ENCODE results near the gene NATD1. TPM values are rescaled to one million over a fixed set of nuclear protein-coding genes. Genes with fewer than 3 reads are reported as not detected.
"Not testable (repeated sequence)": the region's sequence is repeated elsewhere in the genome, so short reads cannot be mapped to it uniquely, and the experiment has no call there.

Gene NATD1
- total and polyA plus RNA-seq, 4 donors = 3.6 to 13.4 (median 6.7) TPM

GRCh38 chr17:21200590-21201297, 52.5 kb downstream of the NATD1 start:
- no peaks in the 10 kb centered on the region for H3K9me3 ChIP-seq (ENCODE audit: control insufficient read depth, low read length)
- 73 to 78% methylated on average over 15 of the region's 15 CpGs for WGBS, 2 donors
- no peak overlapping the region for H3K4me3 ChIP-seq (ENCODE audit: low read length in 2 of 2)
- DNase-seq (no peak), ATAC-seq (ENCODE audit: low FRiP score) (no peak)
- H3K36me3 ChIP-seq (ENCODE audit: control insufficient read depth in 1 of 2, insufficient read depth in 2 of 2, low read length in 1 of 2) = peaks cover 0 to 7% of the 10 kb centered on the region in 2 donors
- H3K27me3 ChIP-seq (ENCODE audit: control insufficient read depth in 1 of 2, insufficient read depth in 2 of 2, low read length in 1 of 2) = no peaks in the 10 kb centered on the region
- no peaks in the 10 kb centered on the region for H3K4me1 ChIP-seq (ENCODE audit: control insufficient read depth in 1 of 2, insufficient read depth in 2 of 2, low read length in 2 of 2)
- intact Hi-C loops (cut with DNase I) = no loop called here
- no peak overlapping the region for H3K27ac ChIP-seq (ENCODE audit: low read depth in 1 of 2, low read length in 2 of 2)

DNA sequence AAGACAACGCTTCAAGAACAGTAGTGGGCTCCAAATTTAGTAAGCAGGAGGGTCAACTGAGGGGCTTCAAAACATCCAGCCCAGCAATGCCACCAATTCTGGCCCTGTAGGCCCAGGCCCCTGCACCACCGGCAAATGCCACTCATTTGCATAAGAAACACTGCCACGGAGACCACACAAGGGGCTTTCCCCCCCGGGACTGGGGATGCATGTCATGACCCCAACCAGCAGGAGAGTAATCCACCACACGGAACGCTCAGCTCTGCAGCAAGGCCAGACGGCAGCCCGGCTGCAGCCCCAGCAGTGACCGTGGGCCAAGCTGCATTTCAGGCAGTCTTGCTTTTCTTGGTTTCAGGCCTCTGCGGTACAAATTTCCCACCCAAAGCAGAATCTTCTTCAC, 53.4 kb downstream of the NATD1 start:
- intact Hi-C loops (cut with DNase I) = no loop called here

DNA sequence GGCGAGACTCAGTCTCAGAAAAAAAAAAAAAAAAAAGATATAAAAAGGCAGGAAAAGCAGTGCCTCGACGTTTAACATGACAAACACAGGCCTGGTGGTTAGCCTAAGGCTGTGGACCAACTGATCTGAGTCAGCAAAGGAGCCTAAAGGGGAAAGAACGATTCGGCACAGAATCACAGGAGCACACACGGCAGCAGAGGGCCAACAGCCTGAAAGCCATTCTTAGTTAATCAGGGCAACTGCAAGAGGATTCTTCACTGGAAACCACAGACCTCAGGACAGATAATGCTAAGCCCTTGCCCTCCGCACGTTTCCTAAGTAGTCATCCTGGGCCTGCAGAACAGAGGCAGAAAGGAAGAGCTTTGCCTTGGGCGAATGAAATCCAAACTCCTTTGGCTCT, 53.9 kb downstream of the NATD1 start:
- Histone ChIP-seq H3K27ac (ENCODE audit: low read depth in 1 of 2, low read length in 2 of 2) (no peak overlapping the region), H3K4me3 (ENCODE audit: low read length in 2 of 2) (no peak overlapping the region), H3K36me3 (ENCODE audit: control insufficient read depth in 1 of 2, insufficient read depth in 2 of 2, low read length in 1 of 2) (peaks cover 0 to 7% of the 10 kb centered on the region in 2 donors), H3K4me1 (ENCODE audit: control insufficient read depth in 1 of 2, insufficient read depth in 2 of 2, low read length in 2 of 2) (no peaks in the 10 kb centered on the region), H3K9me3 (ENCODE audit: control insufficient read depth, low read length) (no peaks in the 10 kb centered on the region), H3K27me3 (ENCODE audit: control insufficient read depth in 1 of 2, insufficient read depth in 2 of 2, low read length in 1 of 2) (no peaks in the 10 kb centered on the region)
- intact Hi-C loops (cut with DNase I) = no loop called here
- ATAC-seq (ENCODE audit: low FRiP score) (no peak), DNase-seq (no peak)
- 36 to 45% methylated on average over 9 of the region's 9 CpGs for WGBS, 2 donors

More for the DNA sequence above, 53.4 kb downstream of the NATD1 start:
- Histone ChIP-seq H3K4me3 (ENCODE audit: low read length in 2 of 2) (no peak overlapping the region), H3K27ac (ENCODE audit: low read depth in 1 of 2, low read length in 2 of 2) (no peak overlapping the region), H3K27me3 (ENCODE audit: control insufficient read depth in 1 of 2, insufficient read depth in 2 of 2, low read length in 1 of 2) (no peaks in the 10 kb centered on the region), H3K4me1 (ENCODE audit: control insufficient read depth in 1 of 2, insufficient read depth in 2 of 2, low read length in 2 of 2) (no peaks in the 10 kb centered on the region), H3K36me3 (ENCODE audit: control insufficient read depth in 1 of 2, insufficient read depth in 2 of 2, low read length in 1 of 2) (peaks cover 0 to 7% of the 10 kb centered on the region in 2 donors), H3K9me3 (ENCODE audit: control insufficient read depth, low read length) (no peaks in the 10 kb centered on the region)
- WGBS, 2 donors = 35 to 47% methylated on average over 10 of the region's 10 CpGs
- no peak for DNase-seq
- ATAC-seq (ENCODE audit: low FRiP score) = no peak

DNA sequence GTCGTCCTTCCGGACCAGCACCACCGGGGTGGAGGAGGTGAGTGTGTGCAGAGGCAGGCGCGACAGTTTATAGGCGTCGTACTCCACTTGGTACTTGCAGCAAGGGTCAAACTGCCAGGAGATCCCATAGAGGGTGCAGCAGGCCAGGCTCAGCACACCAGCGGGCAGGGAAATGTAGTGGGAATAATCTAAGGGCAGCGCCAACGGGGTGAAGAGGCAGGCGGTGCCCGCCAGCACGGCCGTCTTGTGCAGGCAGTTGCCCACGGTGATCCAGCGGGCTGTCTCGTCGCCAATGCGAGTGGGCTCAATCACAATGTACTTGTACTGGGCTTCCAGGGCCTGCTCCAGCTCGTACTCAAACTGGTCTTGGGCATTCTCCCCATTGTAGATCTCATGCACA, 54.8 kb downstream of the NATD1 start:
- H3K4me1 ChIP-seq (ENCODE audit: control insufficient read depth in 1 of 2, insufficient read depth in 2 of 2, low read length in 2 of 2) = no peaks in the 10 kb centered on the region
- no peaks in the 10 kb centered on the region for H3K9me3 ChIP-seq (ENCODE audit: control insufficient read depth, low read length)
- intact Hi-C loops (cut with DNase I) = no loop called here
- DNase-seq (no peak), ATAC-seq (ENCODE audit: low FRiP score) (no peak)
- 92 to 94% methylated on average over 20 of the region's 20 CpGs for WGBS, 2 donors
- no peaks in the 10 kb centered on the region for H3K27me3 ChIP-seq (ENCODE audit: control insufficient read depth in 1 of 2, insufficient read depth in 2 of 2, low read length in 1 of 2)
- peaks cover 0 to 7% of the 10 kb centered on the region in 2 donors for H3K36me3 ChIP-seq (ENCODE audit: control insufficient read depth in 1 of 2, insufficient read depth in 2 of 2, low read length in 1 of 2)
- no peak overlapping the region for H3K27ac ChIP-seq (ENCODE audit: low read depth in 1 of 2, low read length in 2 of 2)
- no peak overlapping the region for H3K4me3 ChIP-seq (ENCODE audit: low read length in 2 of 2)

GRCh38 chr17:21196126-21196525, 57.1 kb downstream of the NATD1 start:
- 86 to 90% methylated on average over 5 of the region's 5 CpGs for WGBS, 2 donors
- ATAC-seq (ENCODE audit: low FRiP score) (no peak), DNase-seq (no peak)
- no peaks in the 10 kb centered on the region for H3K4me1 ChIP-seq (ENCODE audit: control insufficient read depth in 1 of 2, insufficient read depth in 2 of 2, low read length in 2 of 2)
- H3K27ac ChIP-seq (ENCODE audit: low read depth in 1 of 2, low read length in 2 of 2) = no peak overlapping the region
- intact Hi-C loops (cut with DNase I) = no loop called here
- no peak overlapping the region for H3K4me3 ChIP-seq (ENCODE audit: low read length in 2 of 2)
- H3K9me3 ChIP-seq (ENCODE audit: control insufficient read depth, low read length) = no peaks in the 10 kb centered on the region
- H3K27me3 ChIP-seq (ENCODE audit: control insufficient read depth in 1 of 2, insufficient read depth in 2 of 2, low read length in 1 of 2) = no peaks in the 10 kb centered on the region
- H3K36me3 ChIP-seq (ENCODE audit: control insufficient read depth in 1 of 2, insufficient read depth in 2 of 2, low read length in 1 of 2) = peaks cover 0 to 7% of the 10 kb centered on the region in 2 donors

DNA sequence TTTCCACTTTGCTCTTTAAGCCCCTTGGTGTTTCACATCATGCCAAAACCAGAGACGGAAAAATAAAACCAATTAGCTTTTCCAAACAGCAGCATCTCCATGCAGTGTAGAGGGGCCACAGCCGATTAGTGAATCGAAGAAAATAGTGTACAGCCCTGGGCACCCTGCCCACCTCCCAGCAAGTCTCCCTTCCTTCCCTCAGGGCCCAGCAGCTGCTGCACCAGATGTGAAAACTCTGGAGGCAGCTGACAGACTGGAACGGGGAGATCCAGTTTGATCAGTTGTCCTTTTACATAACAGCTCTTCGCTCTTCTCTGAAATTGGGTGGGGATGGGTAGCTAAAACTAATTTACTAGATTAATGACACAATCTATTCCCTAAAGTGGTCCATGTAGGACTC, 58.5 kb downstream of the NATD1 start:
- ATAC-seq (ENCODE audit: low FRiP score) = peak; percentile 23
- Histone ChIP-seq H3K9me3 (ENCODE audit: control insufficient read depth, low read length) (no peaks in the 10 kb centered on the region), H3K27me3 (ENCODE audit: control insufficient read depth in 1 of 2, insufficient read depth in 2 of 2, low read length in 1 of 2) (no peaks in the 10 kb centered on the region), H3K4me3 (ENCODE audit: low read length in 2 of 2) (no peak overlapping the region), H3K4me1 (ENCODE audit: control insufficient read depth in 1 of 2, insufficient read depth in 2 of 2, low read length in 2 of 2) (no peaks in the 10 kb centered on the region), H3K36me3 (ENCODE audit: control insufficient read depth in 1 of 2, insufficient read depth in 2 of 2, low read length in 1 of 2) (peaks cover 0 to 7% of the 10 kb centered on the region in 2 donors), H3K27ac (ENCODE audit: low read depth in 1 of 2, low read length in 2 of 2) (no peak overlapping the region)
- no peak for DNase-seq
- intact Hi-C loops (cut with DNase I) = no loop called here
- 24 to 25% methylated on average over 5 of the region's 5 CpGs for WGBS, 2 donors

GRCh38 chr17:21194226-21194625, 59.0 kb downstream of the NATD1 start:
- no peaks in the 10 kb centered on the region for H3K4me1 ChIP-seq (ENCODE audit: control insufficient read depth in 1 of 2, insufficient read depth in 2 of 2, low read length in 2 of 2)
- DNase-seq = no peak
- WGBS, 2 donors = 12 to 17% methylated on average over 8 of the region's 8 CpGs
- H3K27ac ChIP-seq (ENCODE audit: low read depth in 1 of 2, low read length in 2 of 2) = peak overlapping the region in 1 of 2 donors; percentile 28
- no peak for ATAC-seq (ENCODE audit: low FRiP score)
- intact Hi-C loops (cut with DNase I) = no loop called here
- no peak overlapping the region for H3K4me3 ChIP-seq (ENCODE audit: low read length in 2 of 2)
- H3K36me3 ChIP-seq (ENCODE audit: control insufficient read depth in 1 of 2, insufficient read depth in 2 of 2, low read length in 1 of 2) = peaks cover 0 to 7% of the 10 kb centered on the region in 2 donors
- no peaks in the 10 kb centered on the region for H3K9me3 ChIP-seq (ENCODE audit: control insufficient read depth, low read length)
- no peaks in the 10 kb centered on the region for H3K27me3 ChIP-seq (ENCODE audit: control insufficient read depth in 1 of 2, insufficient read depth in 2 of 2, low read length in 1 of 2)

DNA sequence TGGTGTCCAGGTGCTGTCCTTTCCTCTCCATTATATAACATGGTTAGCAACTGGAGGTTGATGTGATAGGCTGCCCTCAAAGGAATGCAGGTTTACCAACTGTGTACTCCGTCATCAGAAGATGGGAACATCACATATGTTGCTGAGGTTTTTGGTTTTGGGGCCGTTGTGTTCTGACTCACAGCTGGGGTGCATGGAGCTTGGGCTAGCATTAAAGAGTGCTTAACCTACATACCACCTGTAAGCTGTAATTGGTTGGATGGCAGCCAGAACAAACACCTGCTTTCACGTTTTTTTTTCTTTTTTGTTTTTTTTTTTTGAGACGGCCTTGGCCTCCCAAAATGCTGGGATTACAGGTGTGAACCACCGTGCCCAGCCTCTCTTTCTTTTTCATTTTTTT, 60.2 kb downstream of the NATD1 start:
- 58 to 64% methylated on average over 5 of the region's 5 CpGs for WGBS, 2 donors
- Histone ChIP-seq H3K4me3 (ENCODE audit: low read length in 2 of 2) (no peak overlapping the region), H3K36me3 (ENCODE audit: control insufficient read depth in 1 of 2, insufficient read depth in 2 of 2, low read length in 1 of 2) (peaks cover 0 to 3% of the 10 kb centered on the region in 2 donors), H3K9me3 (ENCODE audit: control insufficient read depth, low read length) (no peaks in the 10 kb centered on the region), H3K27ac (ENCODE audit: low read depth in 1 of 2, low read length in 2 of 2) (no peak overlapping the region), H3K27me3 (ENCODE audit: control insufficient read depth in 1 of 2, insufficient read depth in 2 of 2, low read length in 1 of 2) (no peaks in the 10 kb centered on the region), H3K4me1 (ENCODE audit: control insufficient read depth in 1 of 2, insufficient read depth in 2 of 2, low read length in 2 of 2) (no peaks in the 10 kb centered on the region)
- DNase-seq = no peak
- intact Hi-C loops (cut with DNase I) = no loop called here
- no peak for ATAC-seq (ENCODE audit: low FRiP score)

- H3K27me3 ChIP-seq (ENCODE audit: control insufficient read depth in 1 of 2, insufficient read depth in 2 of 2, low read length in 1 of 2); ATAC-seq (ENCODE audit: low FRiP score); H3K27ac ChIP-seq (ENCODE audit: low read depth in 1 of 2, low read length in 2 of 2); intact Hi-C loops (cut with DNase I); H3K4me3 ChIP-seq (ENCODE audit: low read length in 2 of 2); H3K9me3 ChIP-seq (ENCODE audit: control insufficient read depth, low read length); DNase-seq; H3K4me1 ChIP-seq (ENCODE audit: control insufficient read depth in 1 of 2, insufficient read depth in 2 of 2, low read length in 2 of 2); H3K36me3 ChIP-seq (ENCODE audit: control insufficient read depth in 1 of 2, insufficient read depth in 2 of 2, low read length in 1 of 2): not testable (repeated sequence)
- WGBS, 2 donors = 94 to 96% methylated on average over 7 of the region's 7 CpGs
Observed at GRCh38 chr17:21192414-21192813, 60.8 kb downstream of the NATD1 start.

All from aorta (tissue), 5 donors.